Effector memory CD4-positive, alpha-beta T cell (primary cell): ENCODE results near the gene TNFRSF19.
"Not testable (repeated sequence)": the region's sequence is repeated elsewhere in the genome, so short reads cannot be mapped to it uniquely, and the experiment has no call there.

ENCODE experiments used
- DNase-seq, 3 donors: peaks; one replicate each; pipeline ENCODE4 v3.0.0-alpha.2; 2020
- H3K27ac ChIP-seq: 2 replicates; pipeline ENCODE4 v1.7.0; 2013; ENCODE audit warnings: mild to moderate bottlenecking, low read length, moderate library complexity; ENCODE audit not compliant: insufficient read depth, poor library complexity, severe bottlenecking
- H3K27me3 ChIP-seq: replicated peaks from 2 replicates; pipeline ENCODE4 v1.7.0; 2013; ENCODE audit warnings: mild to moderate bottlenecking, low read length; ENCODE audit not compliant: insufficient read depth, control insufficient read depth, poor library complexity, severe bottlenecking
- H3K36me3 ChIP-seq: 2 replicates; pipeline ENCODE4 v1.7.0; 2013; ENCODE audit warnings: mild to moderate bottlenecking, low read length, moderate library complexity; ENCODE audit not compliant: control insufficient read depth, insufficient read depth
- H3K4me1 ChIP-seq: 2 replicates; pipeline ENCODE4 v1.7.0; 2013; ENCODE audit warnings: low read length, mild to moderate bottlenecking; ENCODE audit not compliant: control insufficient read depth, insufficient read depth, poor library complexity, severe bottlenecking
- H3K4me3 ChIP-seq: 2 replicates; pipeline ENCODE4 v1.7.0; 2013; ENCODE audit warnings: low read length, low read depth, mild to moderate bottlenecking; ENCODE audit not compliant: insufficient read depth, poor library complexity, severe bottlenecking
- H3K9me3 ChIP-seq: 2 replicates; pipeline ENCODE4 v1.7.0; 2013; ENCODE audit warnings: mild to moderate bottlenecking, low read length, moderate library complexity; ENCODE audit not compliant: control insufficient read depth

TNFRSF19 gene

DNA sequence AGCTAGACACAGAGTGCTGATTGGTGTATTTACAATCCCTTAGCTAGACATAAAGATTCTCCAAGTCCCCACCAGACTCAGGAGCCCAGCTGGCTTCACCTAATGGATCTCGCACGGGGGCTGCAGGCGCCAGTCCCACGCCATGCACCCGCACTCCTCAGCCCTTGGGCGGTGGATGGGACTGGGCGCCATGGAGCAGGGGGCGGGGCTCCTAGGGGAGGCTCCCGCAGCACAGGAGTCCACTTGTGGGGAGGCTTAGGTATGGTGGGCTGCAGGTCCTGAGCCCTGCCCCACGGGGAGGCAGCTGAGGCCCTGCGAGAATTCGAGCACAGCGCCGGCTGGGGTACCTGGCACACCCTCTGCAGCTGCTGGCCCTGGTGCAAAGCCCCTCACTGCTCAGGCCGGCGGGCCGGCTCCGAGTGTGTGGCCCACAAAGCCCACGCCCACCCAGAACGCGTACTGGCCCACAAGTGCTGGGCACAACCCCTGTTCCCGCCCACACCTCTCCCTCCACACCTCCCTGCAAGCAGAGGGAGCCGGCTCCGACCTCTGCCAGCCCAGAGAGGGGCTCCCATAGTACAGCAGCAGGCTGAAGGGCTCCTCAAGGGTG lies 107.6 kb downstream of the TNFRSF19 start:
- not testable (repeated sequence) for H3K4me1 ChIP-seq, H3K9me3 ChIP-seq, H3K27ac ChIP-seq, H3K4me3 ChIP-seq, H3K36me3 ChIP-seq, DNase-seq, H3K27me3 ChIP-seq

- Histone ChIP-seq H3K27me3 (no peaks in the 10 kb centered on the region), H3K36me3 (no peaks in the 10 kb centered on the region), H3K27ac (no peak overlapping the region), H3K9me3 (no peaks in the 10 kb centered on the region), H3K4me3 (no peak overlapping the region), H3K4me1 (peaks cover 3% of the 10 kb centered on the region)
- no peak for DNase-seq
These were observed 108.6 kb downstream of the TNFRSF19 start for GRCh38 chr13:23678795-23679194.

DNA sequence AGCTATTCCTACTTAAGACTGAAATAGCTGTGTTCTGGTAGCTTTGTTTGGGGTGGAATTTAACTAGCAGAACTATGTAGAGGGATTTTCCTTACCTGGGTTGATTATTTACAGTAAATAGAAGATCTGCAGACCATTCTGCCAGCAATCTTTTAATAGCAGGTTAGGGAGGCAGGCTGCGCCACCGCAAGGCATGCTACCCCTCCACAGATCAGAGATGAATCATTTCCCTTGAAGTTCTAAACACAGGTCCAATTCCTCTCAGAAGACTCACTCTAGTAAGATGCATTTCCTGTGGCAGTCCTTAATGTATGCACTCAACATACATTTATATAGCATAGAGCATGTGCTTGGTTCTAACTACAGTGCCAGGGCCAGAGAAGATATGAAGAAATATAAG lies 109.0 kb downstream of the TNFRSF19 start:
- no peak for DNase-seq
- Histone ChIP-seq H3K36me3 (no peaks in the 10 kb centered on the region), H3K27ac (no peak overlapping the region), H3K9me3 (no peaks in the 10 kb centered on the region), H3K27me3 (no peaks in the 10 kb centered on the region), H3K4me1 (peaks cover 3% of the 10 kb centered on the region), H3K4me3 (no peak overlapping the region)

DNA sequence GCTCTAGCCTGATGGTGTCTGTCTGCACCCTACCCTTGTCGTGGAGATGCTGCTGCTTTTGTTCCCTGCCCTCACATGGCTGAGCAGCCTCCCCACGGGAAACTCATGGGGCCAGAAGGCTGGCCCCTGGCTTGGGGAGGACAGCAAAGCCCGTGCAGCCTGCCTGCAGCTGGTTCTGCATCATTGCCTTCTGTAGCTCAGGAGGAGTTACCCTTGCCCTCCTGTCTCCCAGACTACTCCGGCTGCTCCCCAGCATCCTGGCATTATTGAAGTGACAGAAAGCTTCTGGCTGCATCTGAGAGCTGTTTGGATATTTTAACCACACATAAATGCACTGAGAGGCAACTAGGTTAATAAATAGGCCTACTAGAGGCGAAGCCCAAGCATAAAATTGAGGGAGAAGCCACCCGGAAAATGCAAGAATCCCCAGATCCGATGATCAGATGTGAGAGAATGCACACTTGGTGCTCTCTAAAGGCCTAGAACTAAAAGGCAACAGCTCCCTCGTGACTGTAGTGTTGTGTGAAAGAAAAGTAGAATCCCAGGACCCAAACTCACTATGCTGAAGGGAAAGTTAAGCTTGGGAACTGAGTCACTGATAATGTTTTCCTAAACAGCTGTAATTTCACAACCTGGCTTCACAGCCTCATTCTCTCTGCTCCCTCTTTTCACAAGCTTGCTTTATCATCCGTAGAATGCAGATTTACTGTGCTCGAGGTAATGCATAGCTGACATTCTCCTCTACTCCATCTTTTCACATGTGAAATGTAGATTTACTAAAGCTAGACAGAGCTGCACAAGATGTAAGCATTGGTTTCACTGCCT lies 110.8 kb downstream of the TNFRSF19 start:
- no peaks in the 10 kb centered on the region for H3K36me3 ChIP-seq
- H3K9me3 ChIP-seq: no peaks in the 10 kb centered on the region
- peaks cover 3% of the 10 kb centered on the region for H3K4me1 ChIP-seq
- H3K27me3 ChIP-seq: no peaks in the 10 kb centered on the region
- H3K27ac ChIP-seq: no peak overlapping the region
- no peak overlapping the region for H3K4me3 ChIP-seq
- no peak for DNase-seq

DNA sequence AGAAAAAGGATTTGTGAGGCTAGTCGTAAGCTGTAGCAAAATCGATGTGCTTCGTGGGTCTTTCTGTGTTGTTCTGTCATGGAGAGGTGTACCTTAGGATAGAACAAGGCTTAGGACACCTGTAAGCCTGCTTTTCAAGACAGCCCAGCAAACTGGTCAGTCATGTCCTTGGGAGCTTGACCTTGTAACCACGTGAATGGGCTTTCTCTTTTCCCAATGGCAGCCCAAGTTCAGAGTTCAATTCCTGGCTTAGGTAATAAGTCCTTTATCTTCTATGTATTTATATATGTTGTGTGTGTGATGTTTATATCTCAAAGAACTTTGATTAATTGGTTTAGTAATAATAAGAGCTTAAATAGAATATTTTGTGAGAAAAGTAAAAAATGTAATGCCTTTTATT lies 112.9 kb downstream of the TNFRSF19 start:
- DNase-seq: no peak
- H3K4me3 ChIP-seq: no peak overlapping the region
- H3K27ac ChIP-seq: no peak overlapping the region
- H3K27me3 ChIP-seq: no peaks in the 10 kb centered on the region
- H3K9me3 ChIP-seq: no peaks in the 10 kb centered on the region
- H3K36me3 ChIP-seq: no peaks in the 10 kb centered on the region
- peaks cover 3% of the 10 kb centered on the region for H3K4me1 ChIP-seq

- Histone ChIP-seq H3K4me3 (no peak overlapping the region), H3K9me3 (no peaks in the 10 kb centered on the region)
- no peak for DNase-seq
These were observed 114.4 kb downstream of the TNFRSF19 start for GRCh38 chr13:23684647-23685046.

GRCh38 chr13:23685416-23685815 lies 115.2 kb downstream of the TNFRSF19 start:
- Histone ChIP-seq H3K36me3 (no peaks in the 10 kb centered on the region), H3K4me1 (no peaks in the 10 kb centered on the region), H3K27me3 (no peaks in the 10 kb centered on the region), H3K27ac (no peak overlapping the region), H3K9me3 (no peaks in the 10 kb centered on the region), H3K4me3 (no peak overlapping the region)
- no peak for DNase-seq

More at GRCh38 chr13:23684647-23685046, 114.4 kb downstream of the TNFRSF19 start:
- Histone ChIP-seq H3K4me1 (no peaks in the 10 kb centered on the region), H3K27ac (no peak overlapping the region), H3K36me3 (no peaks in the 10 kb centered on the region), H3K27me3 (no peaks in the 10 kb centered on the region)

GRCh38 chr13:23686948-23687347 lies 116.7 kb downstream of the TNFRSF19 start:
- H3K27ac ChIP-seq: no peak overlapping the region
- H3K4me1 ChIP-seq: no peaks in the 10 kb centered on the region
- H3K9me3 ChIP-seq: no peaks in the 10 kb centered on the region
- H3K27me3 ChIP-seq: no peaks in the 10 kb centered on the region
- no peak overlapping the region for H3K4me3 ChIP-seq
- no peaks in the 10 kb centered on the region for H3K36me3 ChIP-seq
- DNase-seq: no peak

DNA sequence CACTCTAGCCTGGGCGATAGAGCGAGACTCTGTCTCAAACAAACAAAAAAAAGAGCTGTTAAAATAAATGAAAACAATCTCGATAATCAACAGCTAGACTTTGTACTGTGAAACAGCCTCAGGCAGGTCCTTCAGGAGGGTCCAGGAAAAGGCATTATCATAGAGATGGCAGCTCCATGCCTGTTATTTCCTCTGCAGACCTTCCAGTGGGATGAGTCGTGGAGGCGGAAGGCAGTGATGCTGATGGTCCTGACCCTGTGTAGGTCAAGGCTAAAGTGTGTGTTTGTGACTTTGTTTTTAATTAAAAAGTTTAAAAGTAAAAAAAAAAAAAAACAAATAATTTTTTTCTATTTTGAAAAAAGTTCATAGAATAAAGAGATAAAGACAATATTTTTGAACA lies 117.4 kb downstream of the TNFRSF19 start:
- no peak for DNase-seq
- no peak overlapping the region for H3K27ac ChIP-seq
- no peaks in the 10 kb centered on the region for H3K36me3 ChIP-seq

DNA sequence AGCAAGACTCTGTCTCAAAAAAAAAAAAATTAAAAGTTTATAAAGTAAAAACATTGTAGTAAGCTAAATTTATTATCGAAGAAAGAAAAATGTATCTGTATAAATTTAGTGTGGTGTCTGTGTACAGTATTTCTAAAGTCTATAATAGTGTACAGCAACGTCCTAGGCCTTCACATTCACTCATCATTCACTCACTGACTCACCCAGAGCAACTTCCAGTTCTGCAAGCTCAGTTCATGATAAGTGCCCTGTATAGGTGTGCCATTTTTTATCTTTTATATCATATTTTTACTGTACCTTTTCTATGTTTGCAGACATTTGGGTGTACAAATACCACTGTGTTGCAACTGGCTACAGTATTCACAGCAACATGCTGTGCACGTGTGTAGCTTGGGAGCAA lies 118.1 kb downstream of the TNFRSF19 start:
- H3K4me1 ChIP-seq: no peaks in the 10 kb centered on the region
- H3K36me3 ChIP-seq: no peaks in the 10 kb centered on the region
- no peaks in the 10 kb centered on the region for H3K27me3 ChIP-seq
- no peak for DNase-seq
- H3K27ac ChIP-seq: no peak overlapping the region
- no peaks in the 10 kb centered on the region for H3K9me3 ChIP-seq
- no peak overlapping the region for H3K4me3 ChIP-seq

More for the DNA sequence above, 117.4 kb downstream of the TNFRSF19 start:
- no peaks in the 10 kb centered on the region for H3K27me3 ChIP-seq
- no peaks in the 10 kb centered on the region for H3K4me1 ChIP-seq
- H3K4me3 ChIP-seq: no peak overlapping the region
- no peaks in the 10 kb centered on the region for H3K9me3 ChIP-seq
